Tibial nerve (tissue), 4 donors: ENCODE measurements around the gene UPK2.

ENCODE experiments used
- EP300 ChIP-seq, 2 donors: sonication (generic); formaldehyde crosslinking; IDR thresholded peaks; one replicate each; pipeline ENCODE4 v1.6.1; 2017; ENCODE audit warnings: antibody characterized with exemption in 2 of 2, mild to moderate bottlenecking in 1 of 2
- TF ChIP-seq, protein P1 (sequence below), 5 experiments: fragments of 200-600 bp in 3 of 5; fragments of 450-650 bp in 2 of 5; sonication (generic) in 3 of 5; IDR thresholded peaks; one replicate each; pipeline ENCODE4 v1.5.1; 2016 to 2019; ENCODE audit warnings: antibody characterized with exemption in 5 of 5, mild to moderate bottlenecking in 3 of 5, moderate library complexity in 2 of 5

- no peak for TF ChIP-seq EP300 (IDR thresholded peaks at IDR 0.05)
- TF ChIP-seq, protein P1, sequence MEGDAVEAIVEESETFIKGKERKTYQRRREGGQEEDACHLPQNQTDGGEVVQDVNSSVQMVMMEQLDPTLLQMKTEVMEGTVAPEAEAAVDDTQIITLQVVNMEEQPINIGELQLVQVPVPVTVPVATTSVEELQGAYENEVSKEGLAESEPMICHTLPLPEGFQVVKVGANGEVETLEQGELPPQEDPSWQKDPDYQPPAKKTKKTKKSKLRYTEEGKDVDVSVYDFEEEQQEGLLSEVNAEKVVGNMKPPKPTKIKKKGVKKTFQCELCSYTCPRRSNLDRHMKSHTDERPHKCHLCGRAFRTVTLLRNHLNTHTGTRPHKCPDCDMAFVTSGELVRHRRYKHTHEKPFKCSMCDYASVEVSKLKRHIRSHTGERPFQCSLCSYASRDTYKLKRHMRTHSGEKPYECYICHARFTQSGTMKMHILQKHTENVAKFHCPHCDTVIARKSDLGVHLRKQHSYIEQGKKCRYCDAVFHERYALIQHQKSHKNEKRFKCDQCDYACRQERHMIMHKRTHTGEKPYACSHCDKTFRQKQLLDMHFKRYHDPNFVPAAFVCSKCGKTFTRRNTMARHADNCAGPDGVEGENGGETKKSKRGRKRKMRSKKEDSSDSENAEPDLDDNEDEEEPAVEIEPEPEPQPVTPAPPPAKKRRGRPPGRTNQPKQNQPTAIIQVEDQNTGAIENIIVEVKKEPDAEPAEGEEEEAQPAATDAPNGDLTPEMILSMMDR (IDR thresholded peaks at IDR 0.05) = no peak
Observed at GRCh38 chr11:118933486-118933885, 22.6 kb upstream of the UPK2 start.
